NCI-H1105 (cell line): ENCODE results near the gene B3GNT4.
"Not testable (repeated sequence)": the region's sequence is repeated elsewhere in the genome, so short reads cannot be mapped to it uniquely, and the experiment has no call there.

Source experiments
- DNase-seq: peaks from one replicate; lab custom pipeline; 2025; lab: John Stamatoyannopoulos, UW

B3GNT4 gene

DNA sequence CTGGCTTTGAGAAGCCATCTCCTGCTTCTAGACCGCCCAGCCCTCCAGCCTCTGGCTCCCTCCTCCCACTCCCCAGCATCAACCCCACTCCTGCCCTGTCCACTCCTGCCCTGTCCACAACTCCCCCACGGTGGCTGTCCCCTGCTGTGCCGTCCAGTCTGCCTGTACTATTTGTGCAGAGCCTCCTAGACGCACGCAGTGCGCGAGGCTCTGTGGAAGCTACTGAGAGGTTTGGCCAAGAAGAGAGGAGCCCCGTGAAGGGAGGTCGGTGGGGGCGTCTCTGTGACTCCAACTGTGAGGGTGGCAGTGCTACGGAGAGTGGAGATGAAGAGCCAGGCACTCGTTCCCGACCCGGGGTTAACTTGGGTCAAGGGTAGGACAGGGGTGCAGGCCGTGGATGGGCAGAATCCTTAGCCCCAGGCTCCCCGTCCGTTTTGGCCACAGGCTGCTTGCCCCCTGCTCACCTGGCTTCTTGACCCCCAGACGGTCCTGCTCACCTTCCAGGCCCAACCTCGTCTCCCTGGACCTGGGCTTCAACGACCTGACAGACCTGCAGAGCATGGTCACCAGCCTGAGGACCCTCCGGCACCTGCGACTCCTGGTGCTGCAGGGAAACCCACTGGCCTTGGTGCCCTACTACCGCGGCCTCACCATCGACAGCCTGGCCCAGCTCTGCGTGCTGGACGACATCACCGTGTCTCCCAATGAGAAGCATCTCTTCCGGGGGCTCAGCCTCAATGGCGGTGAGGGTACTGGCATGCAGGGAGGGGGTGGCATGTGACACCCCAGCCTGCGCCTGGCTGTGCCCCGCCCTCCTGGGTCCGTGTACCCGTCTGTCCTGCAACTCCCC, 13.7 kb upstream of the B3GNT4 start:
- DNase-seq = no peak

DNA sequence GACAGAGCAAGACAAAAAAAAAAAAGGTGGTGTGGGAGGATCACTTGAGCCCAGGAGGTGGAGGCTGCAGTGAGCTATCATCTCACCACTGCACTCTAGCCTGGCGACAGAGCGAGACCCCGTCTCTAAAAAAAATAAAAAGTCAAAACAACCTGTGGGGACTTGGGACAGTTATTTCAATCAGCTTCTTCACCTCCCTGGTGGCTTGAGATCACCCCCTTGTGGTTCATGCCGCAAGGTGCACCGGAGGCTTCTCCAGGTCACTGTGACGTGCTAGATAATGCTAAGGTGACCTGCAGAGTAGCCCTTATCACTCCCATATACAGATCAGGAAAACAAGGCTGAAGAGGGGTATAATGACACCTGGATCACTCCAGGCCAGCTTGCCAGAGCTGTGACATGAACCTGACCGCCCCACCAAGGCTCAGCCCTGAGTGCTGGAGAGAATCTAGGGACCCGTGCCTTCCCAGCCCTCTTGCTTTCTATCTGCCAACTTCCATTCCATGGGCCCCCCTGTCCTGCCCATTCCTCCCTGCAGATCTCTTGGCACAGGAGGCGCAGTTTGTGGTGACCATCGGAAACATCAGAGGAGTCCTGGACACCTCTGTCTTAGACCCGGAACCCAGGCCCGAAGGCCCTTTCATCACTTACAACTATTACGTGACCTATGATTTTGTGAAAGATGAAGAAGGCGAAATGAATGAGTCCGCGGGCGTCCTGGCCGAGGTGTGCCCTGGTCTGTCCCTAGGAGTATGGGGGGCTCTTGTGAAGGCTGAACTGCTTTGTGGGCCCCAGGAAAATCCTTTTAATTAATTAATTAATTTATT, 12.5 kb upstream of the B3GNT4 start:
- no peak for DNase-seq

DNA sequence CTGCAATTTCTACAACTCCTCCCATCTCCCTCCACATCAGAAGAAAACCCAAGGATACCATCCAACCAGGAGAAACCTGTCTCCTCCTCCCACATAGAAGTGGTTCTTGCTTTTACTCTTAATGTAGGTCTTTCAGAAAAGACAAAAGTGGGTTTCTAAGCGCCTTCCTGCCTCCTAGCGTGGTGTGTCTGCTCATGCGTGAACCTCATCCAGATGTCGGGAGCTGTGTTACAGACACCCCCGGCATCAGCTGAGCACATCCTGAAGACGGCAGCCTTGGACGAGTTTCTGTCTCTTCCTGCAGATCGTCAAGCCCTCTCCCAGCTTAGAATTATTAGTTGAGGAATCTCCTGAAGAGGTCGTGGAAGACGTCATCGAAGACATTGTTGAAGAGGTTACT, 11.1 kb upstream of the B3GNT4 start:
- no peak for DNase-seq

DNA sequence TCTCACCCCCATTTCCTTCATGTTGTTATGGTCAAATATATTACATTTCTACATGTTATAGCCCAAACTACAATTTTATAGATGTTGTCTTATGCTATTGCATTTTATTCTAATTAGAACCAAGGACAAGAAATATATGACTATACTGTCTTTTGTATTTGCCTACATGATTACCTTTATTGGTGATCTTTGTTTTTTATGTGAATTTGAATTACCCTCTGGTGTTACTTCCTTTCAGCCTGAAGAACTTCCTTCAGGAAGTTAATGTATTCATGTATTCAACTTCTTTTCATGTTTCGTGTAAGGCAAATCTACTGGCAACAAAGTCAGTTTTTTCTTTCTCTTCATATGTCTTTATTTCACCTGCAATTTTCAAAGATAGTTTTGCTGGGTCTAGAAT, 8.7 kb upstream of the B3GNT4 start:
- no peak for DNase-seq

- no peak for DNase-seq
Measured at GRCh38 chr12:122195405-122195804, 8.1 kb upstream of the B3GNT4 start.

DNA sequence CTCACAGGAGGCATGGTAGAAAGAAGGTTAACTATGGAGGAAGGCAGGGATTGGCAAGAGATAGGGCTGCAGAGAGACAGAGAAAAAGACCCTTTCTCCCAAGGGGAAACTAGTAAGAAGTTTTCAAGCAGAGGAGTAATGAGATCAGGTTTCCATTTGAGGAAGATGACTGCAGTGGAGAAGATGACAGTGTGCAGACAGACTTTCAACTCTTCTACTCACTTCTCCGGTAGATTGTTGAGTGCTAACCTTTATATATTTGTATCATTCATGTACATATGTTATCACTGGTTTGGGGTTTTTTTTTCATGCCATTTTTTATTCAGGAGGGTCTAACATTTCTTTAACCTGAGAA, 5.9 kb upstream of the B3GNT4 start:
- no peak for DNase-seq

DNA sequence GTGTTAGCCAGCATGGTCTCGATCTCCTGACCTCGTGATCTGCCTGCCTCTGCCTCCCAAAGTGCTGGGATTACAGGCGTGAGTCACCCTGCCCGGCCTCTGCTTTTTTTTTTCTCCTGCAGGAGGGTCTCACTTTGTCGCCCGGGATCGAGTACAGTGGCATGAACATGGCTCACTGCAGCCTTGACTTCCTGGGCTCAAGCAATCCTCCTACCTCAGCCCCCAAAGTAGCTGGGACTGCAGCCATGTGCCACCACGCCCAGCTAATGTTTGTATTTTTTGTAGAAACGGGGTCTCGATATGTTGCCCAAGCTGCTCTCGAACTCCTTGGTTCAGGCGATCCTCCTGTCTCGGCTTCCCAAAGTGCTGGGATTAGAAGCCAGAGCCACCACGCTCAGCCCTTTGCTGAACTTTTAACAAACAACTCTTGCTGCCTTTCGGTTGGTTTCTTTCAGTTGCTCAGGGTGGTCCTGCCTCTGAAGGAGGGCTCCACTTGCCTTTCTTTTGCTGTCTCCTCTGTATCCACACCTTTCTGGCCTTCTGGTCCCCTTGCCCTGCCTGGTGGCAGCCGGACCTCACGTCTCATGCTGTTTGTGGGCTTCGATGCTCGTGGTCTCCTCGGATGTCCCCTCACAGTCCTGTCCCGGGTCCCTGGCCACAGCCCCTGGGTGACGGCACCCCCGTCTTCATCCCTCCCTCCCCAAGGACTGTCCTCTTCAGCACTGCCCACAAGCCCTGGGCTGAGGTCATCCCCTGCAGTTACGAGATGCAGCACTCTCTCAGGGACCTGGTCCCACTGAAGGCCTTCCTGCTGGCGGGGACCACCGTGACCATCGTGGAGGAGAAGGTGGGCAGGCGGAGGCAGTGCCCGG, 3.8 kb upstream of the B3GNT4 start:
- no peak for DNase-seq

- no peak for DNase-seq
Measured at GRCh38 chr12:122200541-122201175, 2.9 kb upstream of the B3GNT4 start.

DNA sequence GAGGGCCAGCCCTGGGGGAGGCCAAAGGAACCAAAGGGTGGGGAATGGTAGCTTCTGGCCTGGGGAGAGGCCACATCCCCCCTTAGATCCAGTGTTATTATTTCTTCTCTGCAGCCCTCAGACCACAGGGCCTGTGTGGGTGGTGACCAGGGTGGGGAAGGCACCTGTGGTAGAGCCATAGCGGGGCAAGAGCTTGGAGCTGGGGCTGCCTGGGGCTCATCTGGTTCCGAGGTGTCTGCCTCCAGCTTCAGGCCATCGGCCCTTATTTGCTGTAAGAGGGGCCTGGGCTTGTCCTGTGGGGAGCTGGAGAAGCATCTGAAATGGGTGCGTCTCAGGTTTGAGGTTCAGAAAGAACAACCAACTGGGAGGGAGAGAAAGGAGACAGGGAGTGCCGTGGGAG, 2.1 kb upstream of the B3GNT4 start:
- DNase-seq = no peak

DNA sequence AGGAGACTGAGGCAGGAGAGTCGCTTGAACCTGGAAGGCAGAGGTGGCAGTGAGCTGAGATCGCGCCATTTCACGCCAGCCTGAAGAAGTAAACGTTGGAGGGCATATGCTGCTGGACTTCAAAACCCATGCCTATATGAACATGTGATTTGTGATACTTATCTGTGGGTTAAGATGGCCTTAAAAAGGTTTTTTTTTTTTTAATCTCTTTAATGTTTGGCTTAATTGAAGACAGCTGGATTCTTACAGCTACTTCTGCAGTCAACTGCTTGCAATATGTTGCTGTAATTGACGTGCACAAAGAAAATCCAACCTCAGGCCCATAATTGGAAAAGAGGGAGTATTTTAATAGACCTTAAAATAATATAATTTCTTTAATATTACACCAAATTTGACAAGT, 1.5 kb upstream of the B3GNT4 start:
- no peak for DNase-seq

- DNase-seq = not testable (repeated sequence)
Measured at GRCh38 chr12:122202811-122203210, 698 bp upstream of the B3GNT4 start.

DNA sequence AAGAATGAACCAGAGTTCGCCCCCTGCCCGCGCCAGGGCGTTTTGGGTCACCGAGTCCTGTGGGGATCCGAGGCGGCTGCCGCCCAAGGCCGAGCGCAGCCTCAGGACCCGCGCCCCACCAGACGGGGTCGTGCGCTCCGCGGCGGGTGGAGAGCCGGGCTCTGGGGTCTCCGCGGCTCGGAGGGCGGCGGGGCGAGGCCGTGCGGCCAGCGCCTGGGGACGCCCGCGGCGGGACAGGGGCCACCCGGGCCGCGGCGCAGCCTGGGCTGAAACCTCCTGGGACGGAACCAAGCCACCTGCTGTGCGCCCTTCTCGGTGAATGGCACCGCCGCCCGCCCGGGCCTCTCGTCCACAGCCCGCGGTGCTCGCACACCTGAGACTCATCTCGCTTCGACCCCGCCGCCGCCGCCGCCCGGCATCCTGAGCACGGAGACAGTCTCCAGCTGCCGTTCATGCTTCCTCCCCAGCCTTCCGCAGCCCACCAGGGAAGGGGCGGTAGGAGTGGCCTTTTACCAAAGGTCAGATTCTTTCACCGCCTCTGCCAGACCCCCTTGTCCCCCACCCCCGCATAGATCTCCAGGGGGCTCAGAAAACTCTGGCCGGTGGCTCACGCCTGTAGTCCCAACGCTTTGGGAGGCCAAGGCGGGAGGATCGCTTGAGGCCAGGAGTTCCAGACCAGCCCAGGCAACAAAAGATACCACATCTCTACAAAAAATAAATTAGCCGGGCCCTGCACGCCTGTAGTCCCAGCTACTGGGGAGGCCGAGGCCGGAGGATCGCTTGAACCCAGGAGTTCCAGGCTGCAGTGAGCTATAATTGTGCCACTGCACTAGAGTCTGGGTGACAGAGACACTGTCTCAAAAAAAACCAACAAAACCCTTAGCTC, 901 bp downstream of the B3GNT4 start:
- DNase-seq = no peak

DNA sequence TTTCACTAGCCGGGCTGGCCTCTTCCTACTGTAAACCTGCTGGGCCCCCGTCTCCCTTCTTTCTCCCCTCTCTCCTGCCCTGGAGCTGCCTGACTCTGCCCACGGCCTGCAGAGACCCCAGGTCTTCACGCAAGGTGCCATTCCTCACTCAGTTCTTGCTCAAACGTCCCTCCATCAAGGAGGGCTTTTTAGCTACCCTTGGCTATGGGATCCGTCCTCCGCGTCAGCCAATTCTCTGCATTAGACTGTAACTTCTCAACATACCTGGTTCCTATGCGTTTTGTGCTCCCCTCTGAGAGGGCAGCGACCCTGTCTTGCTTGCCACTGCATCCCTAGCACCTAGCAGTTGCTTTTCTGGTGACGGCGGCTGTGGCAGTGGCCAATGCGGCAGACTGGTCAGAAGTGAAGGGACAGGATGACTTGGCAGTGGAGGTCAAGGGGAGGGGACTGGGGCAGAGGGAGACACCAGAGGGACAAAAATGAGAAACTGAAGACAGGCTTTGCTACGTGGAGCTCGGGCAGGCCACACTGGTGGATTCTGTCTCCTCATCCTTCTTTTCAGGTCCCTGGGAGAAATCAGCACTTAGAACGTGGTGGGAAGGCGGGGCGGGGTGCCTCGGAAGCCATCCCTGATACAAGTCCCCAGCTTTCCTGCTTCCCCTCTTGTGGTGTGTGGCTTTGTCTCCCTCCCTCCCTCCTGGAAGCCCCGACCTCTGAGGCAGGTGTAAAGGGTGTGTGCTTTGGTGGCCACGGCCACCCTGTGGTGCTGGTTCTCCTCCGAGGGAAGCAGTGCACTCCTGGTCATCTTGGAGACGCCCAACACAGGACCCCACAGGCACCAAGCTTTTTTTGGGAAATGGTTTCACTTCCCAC, 1.8 kb downstream of the B3GNT4 start:
- DNase-seq = no peak

GRCh38 chr12:122206111-122206881, 2.8 kb downstream of the B3GNT4 start:
- DNase-seq = no peak

DNA sequence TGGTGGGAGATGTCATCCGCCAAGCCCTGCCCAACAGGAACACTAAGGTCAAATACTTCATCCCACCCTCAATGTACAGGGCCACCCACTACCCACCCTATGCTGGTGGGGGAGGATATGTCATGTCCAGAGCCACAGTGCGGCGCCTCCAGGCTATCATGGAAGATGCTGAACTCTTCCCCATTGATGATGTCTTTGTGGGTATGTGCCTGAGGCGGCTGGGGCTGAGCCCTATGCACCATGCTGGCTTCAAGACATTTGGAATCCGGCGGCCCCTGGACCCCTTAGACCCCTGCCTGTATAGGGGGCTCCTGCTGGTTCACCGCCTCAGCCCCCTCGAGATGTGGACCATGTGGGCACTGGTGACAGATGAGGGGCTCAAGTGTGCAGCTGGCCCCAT, 3.5 kb downstream of the B3GNT4 start:
- no peak for DNase-seq

- DNase-seq = no peak
Measured at GRCh38 chr12:122207391-122207790, 3.9 kb downstream of the B3GNT4 start.

GRCh38 chr12:122208073-122208820, 4.7 kb downstream of the B3GNT4 start:
- no peak for DNase-seq

DNA sequence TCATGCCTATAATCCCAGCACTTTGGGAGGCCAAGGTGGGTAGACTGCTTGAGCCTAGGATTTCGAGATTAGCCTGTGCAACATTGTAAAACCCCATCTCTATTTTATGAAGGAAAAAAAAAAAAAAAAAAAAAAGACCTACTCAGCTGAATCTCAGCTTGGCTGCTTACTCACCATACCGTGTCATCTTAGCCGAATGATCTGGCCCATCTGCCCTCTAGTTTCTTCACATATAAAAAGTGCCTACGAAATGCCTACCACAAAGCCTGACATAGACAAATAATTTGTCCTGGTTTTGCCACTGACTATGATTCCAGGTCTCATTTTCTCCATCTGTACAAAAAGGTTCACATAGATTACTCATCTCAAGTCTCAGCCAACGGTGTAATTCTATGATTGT, 12.3 kb downstream of the B3GNT4 start:
- no peak for DNase-seq
